T-helper 17 cell (primary cell): ENCODE results near the gene SLC25A27. TPM values are rescaled to one million over a fixed set of nuclear protein-coding genes. Genes with fewer than 3 reads are reported as not detected.

Experiments
- ATAC-seq: fragments of 150-1000 bp; cut with Tn5 transposase; 2 replicates; pipeline ENCODE4 v1.10.0; 2021; ENCODE audit warnings: mild to moderate bottlenecking, moderate library complexity
- DNase-seq, 3 donors: peaks; one replicate each; pipeline versions ENCODE4 v3.0.0 to v3.0.0-alpha.2; 2020 to 2021
- H3K9me3 ChIP-seq: one replicate; pipeline ENCODE4 v1.7.0; 2013; ENCODE audit warnings: low read length, mild to moderate bottlenecking; ENCODE audit not compliant: control insufficient read depth, poor library complexity, severe bottlenecking
- H3K27ac Mint-ChIP-seq: one replicate; pipeline ENCODE4 v1.8.0; 2022; ENCODE audit warnings: mild to moderate bottlenecking, moderate library complexity, mixed read lengths
- H3K27me3 Mint-ChIP-seq: one replicate; pipeline ENCODE4 v1.8.0; 2022; ENCODE audit warnings: mixed read lengths
- H3K36me3 Mint-ChIP-seq: one replicate; pipeline ENCODE4 v1.8.0; 2022; ENCODE audit warnings: low read depth, mixed read lengths
- H3K4me1 Mint-ChIP-seq: one replicate; pipeline ENCODE4 v1.8.0; 2022; ENCODE audit warnings: mild to moderate bottlenecking, mixed read lengths
- H3K4me3 Mint-ChIP-seq: one replicate; pipeline ENCODE4 v1.8.0; 2022; ENCODE audit warnings: mild to moderate bottlenecking, moderate library complexity, mixed read lengths
- total RNA-seq, 4 donors: library from RNA in 2 of 4; stranded (reverse) in 2 of 4; gene quantifications; one replicate each; pipeline ENCODE4 v1.2.3 and lab custom pipeline; 2022 to 2026

SLC25A27 gene, protein sequence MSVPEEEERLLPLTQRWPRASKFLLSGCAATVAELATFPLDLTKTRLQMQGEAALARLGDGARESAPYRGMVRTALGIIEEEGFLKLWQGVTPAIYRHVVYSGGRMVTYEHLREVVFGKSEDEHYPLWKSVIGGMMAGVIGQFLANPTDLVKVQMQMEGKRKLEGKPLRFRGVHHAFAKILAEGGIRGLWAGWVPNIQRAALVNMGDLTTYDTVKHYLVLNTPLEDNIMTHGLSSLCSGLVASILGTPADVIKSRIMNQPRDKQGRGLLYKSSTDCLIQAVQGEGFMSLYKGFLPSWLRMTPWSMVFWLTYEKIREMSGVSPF
- 1 to 10 TPM in 1 of 2 donors, not detected in 1; 1.6 TPM for total RNA-seq
- total RNA-seq (lab: John Stamatoyannopoulos, UW) = 0.35 to 0.38 reads per million in 2 donors

DNA sequence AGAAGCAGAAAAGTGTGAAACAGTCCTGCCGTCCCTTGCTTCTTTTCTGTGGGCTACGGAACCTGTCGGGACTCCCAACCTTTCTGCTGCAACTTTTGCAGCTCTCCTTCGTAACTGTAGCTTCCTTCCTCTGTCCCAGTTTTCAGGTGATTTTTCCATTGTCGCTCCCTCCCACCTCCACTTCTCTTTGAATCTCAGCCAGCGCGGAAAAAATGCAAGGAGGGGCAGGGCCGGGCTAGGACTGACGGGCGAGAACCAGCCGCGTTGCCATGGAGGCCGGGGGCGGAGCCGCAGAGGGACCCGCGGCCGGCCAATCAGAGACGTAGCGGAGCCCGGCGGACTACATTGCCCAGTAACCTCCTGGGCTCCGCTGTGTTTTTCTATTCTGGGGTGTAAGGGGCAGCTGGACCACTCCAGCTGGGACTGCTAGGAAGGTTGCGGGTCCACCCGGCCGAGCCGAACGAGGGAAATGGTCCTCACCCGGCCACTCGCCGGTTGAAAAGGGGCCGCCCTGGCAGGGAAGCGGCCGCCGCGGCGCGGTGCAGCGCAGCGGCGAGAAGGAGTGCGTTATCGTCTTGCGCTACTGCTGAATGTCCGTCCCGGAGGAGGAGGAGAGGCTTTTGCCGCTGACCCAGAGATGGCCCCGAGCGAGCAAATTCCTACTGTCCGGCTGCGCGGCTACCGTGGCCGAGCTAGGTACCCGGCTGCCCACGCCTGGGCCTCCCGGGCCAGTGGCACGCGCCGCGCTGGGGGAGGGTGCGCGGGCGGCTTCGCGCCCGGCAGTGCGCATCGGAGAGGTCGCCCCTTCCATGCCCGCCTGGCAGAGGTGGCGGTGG lies at the start of gene SLC25A27, which contains the start of gene CYP39A1:
SLC25A27 (plus strand) TSS at position 373 of the 836 bp plus-strand sequence; CDS start at position 591, 218 bp downstream.
CYP39A1 (minus strand) TSS at position 216 of the 836 bp plus-strand sequence. CDS start 236 bp downstream, outside the sequence.
- no peaks in the 10 kb centered on the region for H3K9me3 ChIP-seq
- Mint-ChIP-seq H3K4me1 (peaks cover 13% of the 10 kb centered on the region), H3K4me3 (peak within 1 kb of the TSS; percentile 93), H3K27ac (no peak within 1 kb of the TSS), H3K27me3 (peaks cover 50% of the 10 kb centered on the region), H3K36me3 (peaks cover 5% of the 10 kb centered on the region)
- DNase-seq = peak; percentile 38 to 64 (median 44)
- peak; percentile 100 for ATAC-seq

DNA sequence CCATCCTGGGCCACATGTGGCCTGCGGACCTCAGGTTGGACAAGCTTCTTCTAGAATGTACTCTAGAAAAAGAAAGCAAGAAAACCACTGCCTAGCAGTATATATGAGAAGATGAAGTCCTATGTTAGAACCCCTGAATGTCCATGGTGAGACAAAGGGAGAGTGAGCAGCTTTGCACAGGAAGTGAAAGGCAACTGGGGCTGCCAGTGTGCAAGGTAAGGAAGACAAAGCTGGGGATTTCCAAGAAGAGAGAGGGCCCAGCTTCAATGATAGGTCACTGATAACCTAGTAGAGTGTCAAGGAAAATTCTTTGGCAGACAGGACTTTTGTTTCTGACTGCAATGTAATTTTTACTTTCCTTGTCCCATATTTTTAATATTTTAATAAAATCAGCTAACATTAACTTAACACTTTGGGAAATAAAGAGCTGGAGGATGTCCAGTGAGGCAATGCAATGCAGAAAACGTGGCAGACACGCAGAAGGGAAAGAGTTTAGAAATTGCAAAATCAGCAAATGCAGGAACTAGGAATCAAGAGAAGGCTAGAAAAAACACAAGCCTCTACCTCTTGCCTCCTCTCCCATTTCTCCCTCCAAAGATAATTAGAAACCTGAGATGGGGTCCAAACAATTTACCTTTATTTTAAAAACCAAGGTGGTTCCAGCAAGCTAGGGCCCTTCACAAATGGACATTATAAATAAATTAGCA lies 47.5 kb upstream of the SLC25A27 start:
- H3K27me3 Mint-ChIP-seq = peaks cover 23% of the 10 kb centered on the region
- DNase-seq = no peak

DNA sequence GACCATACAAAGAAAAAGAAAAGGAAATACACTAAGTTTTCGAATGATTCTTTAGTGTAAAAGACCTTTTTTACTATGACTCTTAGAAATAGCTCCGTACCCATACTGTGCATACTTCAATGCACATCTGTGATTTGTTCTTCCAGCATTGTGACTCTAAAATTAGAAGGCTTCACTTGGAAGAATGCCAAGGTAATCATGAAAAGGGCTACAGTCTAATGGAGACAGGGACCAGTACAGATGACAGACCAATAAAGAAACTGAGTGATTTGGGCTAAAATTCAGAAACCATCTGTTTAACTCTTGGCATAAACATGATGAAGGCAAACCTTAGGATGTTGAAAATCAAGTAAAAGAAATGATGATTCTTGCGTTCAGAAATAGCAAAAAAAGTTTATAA lies 46.4 kb upstream of the SLC25A27 start:
- Mint-ChIP-seq H3K36me3 (no peaks in the 10 kb centered on the region), H3K4me3 (no peak overlapping the region), H3K4me1 (peaks cover 2% of the 10 kb centered on the region), H3K27ac (no peak overlapping the region), H3K27me3 (peaks cover 19% of the 10 kb centered on the region)
- no peak for ATAC-seq
- H3K9me3 ChIP-seq = no peaks in the 10 kb centered on the region
- DNase-seq = no peak

More for the DNA sequence above, 47.5 kb upstream of the SLC25A27 start:
- no peak for ATAC-seq
- no peaks in the 10 kb centered on the region for H3K9me3 ChIP-seq
- no peaks in the 10 kb centered on the region for H3K36me3 Mint-ChIP-seq
- no peak overlapping the region for H3K4me3 Mint-ChIP-seq
- peaks cover 2% of the 10 kb centered on the region for H3K4me1 Mint-ChIP-seq
- H3K27ac Mint-ChIP-seq = no peak overlapping the region

DNA sequence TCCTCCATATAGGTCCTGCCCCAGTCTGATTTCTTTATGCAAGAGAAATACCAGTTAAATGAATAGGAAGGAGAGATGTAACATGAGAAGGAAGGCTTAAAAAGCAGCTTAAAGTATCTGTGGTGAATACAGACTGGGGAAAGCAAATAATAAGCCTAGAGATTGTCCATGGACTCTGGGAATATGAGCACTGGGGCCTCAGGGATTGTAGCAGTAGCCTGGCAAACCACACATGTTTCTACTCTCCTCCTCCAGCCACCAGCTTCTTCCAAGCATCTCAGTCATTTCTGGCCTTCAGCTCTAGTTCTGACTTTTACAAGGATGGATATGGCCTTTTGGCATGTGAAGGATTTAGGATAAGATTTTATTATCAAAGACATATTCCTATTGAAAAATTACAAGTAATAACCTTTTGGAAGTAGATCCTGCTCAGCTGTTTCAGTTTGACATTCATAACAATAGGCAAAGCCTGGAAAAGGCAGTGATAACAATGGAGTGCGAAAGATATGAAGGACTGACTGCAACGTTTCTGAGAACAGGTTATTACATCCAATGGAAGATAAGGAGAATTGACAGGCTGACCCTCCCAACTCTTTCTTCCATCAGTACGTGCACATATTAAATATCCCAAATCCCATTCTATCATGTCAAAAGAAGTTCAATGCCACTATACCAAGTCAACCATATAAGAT lies 41.8 kb upstream of the SLC25A27 start:
- Mint-ChIP-seq H3K4me3 (no peak overlapping the region), H3K27ac (no peak overlapping the region), H3K4me1 (no peaks in the 10 kb centered on the region), H3K36me3 (no peaks in the 10 kb centered on the region), H3K27me3 (peaks cover 27% of the 10 kb centered on the region)
- DNase-seq (no peak), ATAC-seq (no peak)
- H3K9me3 ChIP-seq = no peaks in the 10 kb centered on the region

DNA sequence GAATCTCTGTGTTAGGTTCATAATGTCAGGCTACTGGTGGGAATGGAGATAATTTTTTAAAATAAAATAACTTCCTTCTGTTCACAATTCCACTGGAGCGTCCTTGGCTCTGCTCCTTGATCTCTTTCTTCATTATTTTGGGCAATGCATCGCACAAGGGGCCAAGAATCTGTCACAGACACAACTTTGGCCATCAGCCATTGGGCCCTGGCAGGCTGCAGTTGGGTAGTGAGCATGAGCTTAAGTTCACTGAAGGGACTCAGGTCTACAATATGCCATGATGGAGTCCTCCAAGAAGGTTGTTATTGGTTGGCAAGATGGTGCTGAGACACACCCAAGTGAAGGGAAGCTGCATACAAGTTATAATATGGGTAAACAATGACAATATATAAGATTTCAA lies 40.1 kb upstream of the SLC25A27 start:
- no peaks in the 10 kb centered on the region for H3K9me3 ChIP-seq
- Mint-ChIP-seq H3K4me1 (no peaks in the 10 kb centered on the region), H3K36me3 (no peaks in the 10 kb centered on the region), H3K27ac (no peak overlapping the region), H3K27me3 (peaks cover 27% of the 10 kb centered on the region), H3K4me3 (no peak overlapping the region)
- no peak for ATAC-seq
- DNase-seq = no peak

DNA sequence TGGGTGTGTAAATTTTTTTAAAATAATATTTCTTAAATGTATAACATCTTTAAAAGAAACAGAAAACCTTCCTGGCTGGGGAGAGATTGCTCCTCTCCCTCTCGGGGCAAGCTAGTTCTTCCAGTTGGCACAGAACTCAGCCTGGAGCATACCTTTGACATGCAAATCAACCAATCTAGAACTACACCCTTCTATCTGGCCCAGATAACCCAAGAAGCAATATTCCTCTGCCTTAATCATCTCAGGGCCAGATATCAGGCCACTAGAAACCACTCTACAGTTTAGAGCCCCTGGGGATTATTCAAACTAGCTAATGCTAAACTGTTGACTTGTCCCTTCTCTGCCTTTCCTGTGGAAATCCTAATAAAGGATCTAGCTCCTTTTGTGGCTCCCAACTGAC lies 34.0 kb upstream of the SLC25A27 start:
- no peak for ATAC-seq
- H3K36me3 Mint-ChIP-seq = no peaks in the 10 kb centered on the region
- no peaks in the 10 kb centered on the region for H3K9me3 ChIP-seq
- H3K4me1 Mint-ChIP-seq = no peaks in the 10 kb centered on the region
- no peak for DNase-seq
- H3K27ac Mint-ChIP-seq = no peak overlapping the region
- peaks cover 22% of the 10 kb centered on the region for H3K27me3 Mint-ChIP-seq
- H3K4me3 Mint-ChIP-seq = no peak overlapping the region

DNA sequence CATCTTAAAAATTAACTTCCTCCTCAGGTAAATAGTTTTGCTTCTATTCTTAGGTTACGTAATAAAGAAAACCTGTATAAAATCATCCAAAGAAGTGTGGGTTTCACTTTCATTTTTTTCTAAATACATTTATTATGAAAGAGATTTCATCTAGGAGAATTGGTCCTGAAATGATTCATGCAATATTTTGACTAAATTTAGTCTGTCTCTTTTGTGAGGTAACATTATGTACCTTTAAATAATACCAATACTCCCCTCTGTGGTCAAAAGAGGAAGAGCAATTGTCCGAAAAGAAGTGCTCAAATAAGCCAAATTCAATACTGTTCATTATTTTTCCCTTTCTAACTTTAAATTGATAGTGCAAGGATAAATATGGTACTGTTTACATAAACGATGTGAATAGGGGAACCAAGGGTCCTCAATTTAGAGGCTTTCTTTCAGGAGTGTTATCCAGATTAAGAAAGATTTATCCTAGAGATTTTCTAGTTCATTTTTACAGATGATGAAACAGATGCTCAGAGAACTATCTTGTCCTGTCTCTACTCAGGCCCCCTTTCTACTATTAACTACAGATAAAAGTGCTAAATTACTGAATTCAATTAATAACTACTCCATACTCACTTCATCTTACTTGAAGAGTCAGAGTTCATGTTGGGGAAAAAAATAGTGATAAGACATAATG lies 26.4 kb upstream of the SLC25A27 start:
- no peak for ATAC-seq
- no peaks in the 10 kb centered on the region for H3K4me1 Mint-ChIP-seq
- DNase-seq = no peak
- no peak overlapping the region for H3K4me3 Mint-ChIP-seq
- H3K27ac Mint-ChIP-seq = peak overlapping the region; percentile 34
- H3K27me3 Mint-ChIP-seq = peaks cover 28% of the 10 kb centered on the region
- H3K36me3 Mint-ChIP-seq = no peaks in the 10 kb centered on the region
- H3K9me3 ChIP-seq = no peaks in the 10 kb centered on the region

DNA sequence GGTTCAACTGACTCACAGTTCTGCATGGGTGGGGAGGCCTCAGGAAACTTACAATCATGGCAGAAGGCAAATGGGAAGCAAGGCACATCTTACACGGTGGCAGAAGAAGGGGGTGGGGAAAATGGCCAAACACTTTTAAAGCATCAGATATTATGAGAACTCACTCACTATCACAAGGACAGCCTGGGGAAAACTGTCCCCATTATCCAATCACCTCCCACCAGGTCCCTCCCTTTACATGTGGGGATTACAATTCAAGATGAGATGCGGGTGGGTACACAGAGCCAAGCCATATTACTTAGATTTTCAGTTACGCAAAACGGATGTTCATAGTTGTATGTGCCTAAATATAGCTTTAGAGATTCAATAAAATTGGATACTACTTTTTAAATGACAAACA lies 25.8 kb upstream of the SLC25A27 start:
- H3K27ac Mint-ChIP-seq = no peak overlapping the region
- H3K4me1 Mint-ChIP-seq = no peaks in the 10 kb centered on the region
- H3K27me3 Mint-ChIP-seq = peaks cover 28% of the 10 kb centered on the region
- ATAC-seq (no peak), DNase-seq (no peak)
- H3K9me3 ChIP-seq = no peaks in the 10 kb centered on the region
- H3K4me3 Mint-ChIP-seq = no peak overlapping the region
- H3K36me3 Mint-ChIP-seq = no peaks in the 10 kb centered on the region

DNA sequence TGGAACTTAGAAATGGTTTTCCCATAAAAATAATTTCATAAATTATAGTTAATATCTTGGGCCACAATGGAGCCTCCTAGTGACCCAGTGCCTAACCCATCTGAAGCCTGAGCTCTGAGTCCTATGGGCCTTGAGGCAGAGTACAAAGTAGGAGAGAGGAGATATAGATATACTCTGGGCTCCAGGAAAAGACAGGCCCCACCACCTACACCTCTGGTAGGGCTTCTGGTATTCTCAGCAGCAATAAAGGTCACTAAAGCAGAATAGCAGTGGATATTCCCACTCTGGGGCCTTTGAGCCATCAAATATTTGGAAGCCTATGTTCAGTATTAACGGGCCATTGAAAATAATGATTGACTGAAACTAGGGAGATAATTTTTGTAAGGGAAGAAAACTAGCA lies 24.3 kb upstream of the SLC25A27 start:
- no peak overlapping the region for H3K27ac Mint-ChIP-seq
- no peak overlapping the region for H3K4me3 Mint-ChIP-seq
- no peaks in the 10 kb centered on the region for H3K4me1 Mint-ChIP-seq
- H3K36me3 Mint-ChIP-seq = no peaks in the 10 kb centered on the region
- DNase-seq (no peak), ATAC-seq (no peak)
- peaks cover 23% of the 10 kb centered on the region for H3K27me3 Mint-ChIP-seq
- H3K9me3 ChIP-seq = no peaks in the 10 kb centered on the region

DNA sequence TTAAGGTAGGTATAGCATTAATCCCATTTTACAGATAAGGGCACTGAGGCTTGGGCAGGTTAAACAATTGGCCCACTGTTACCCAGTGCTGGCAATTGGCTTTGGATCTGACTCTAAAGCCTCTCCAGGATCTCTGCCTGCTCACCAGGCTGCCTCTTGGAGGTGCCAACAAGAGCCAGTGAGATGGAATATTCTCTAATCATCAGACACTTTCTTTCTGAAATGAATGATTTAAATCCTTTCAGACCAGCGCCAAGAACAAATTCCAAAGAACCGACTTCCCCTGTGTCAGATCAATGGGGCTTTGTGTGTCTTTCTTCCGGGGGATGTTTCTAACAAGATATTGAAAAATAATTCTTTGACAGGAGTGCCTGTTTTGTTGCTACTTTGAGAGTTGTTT lies 23.8 kb upstream of the SLC25A27 start:
- H3K4me3 Mint-ChIP-seq = no peak overlapping the region
- H3K4me1 Mint-ChIP-seq = no peaks in the 10 kb centered on the region
- ATAC-seq (no peak), DNase-seq (no peak)
- no peaks in the 10 kb centered on the region for H3K9me3 ChIP-seq
- no peaks in the 10 kb centered on the region for H3K36me3 Mint-ChIP-seq
- H3K27me3 Mint-ChIP-seq = peaks cover 18% of the 10 kb centered on the region
- H3K27ac Mint-ChIP-seq = no peak overlapping the region

DNA sequence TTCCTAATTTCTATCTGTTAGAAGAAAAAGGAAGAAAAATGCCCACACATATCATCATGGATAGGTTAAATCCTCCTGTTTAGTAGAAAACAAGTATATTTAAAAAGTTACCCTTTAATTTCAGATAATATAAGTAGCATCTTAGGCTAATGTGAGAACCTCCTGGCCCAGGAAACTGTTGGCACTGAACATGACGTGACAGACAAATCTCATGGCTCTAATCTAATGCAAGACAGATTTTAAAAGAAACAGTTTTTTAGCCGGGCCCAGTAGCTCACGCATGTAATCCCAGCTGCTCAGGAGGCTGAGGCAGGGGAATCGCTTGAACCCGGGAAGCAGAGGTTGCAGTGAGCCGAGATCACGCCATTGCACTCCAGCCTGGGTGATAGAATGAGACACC lies 23.1 kb upstream of the SLC25A27 start:
- Mint-ChIP-seq H3K36me3 (no peaks in the 10 kb centered on the region), H3K27ac (no peak overlapping the region), H3K27me3 (peaks cover 14% of the 10 kb centered on the region), H3K4me3 (no peak overlapping the region), H3K4me1 (no peaks in the 10 kb centered on the region)
- H3K9me3 ChIP-seq = no peaks in the 10 kb centered on the region
- no peak for DNase-seq
- ATAC-seq = no peak

DNA sequence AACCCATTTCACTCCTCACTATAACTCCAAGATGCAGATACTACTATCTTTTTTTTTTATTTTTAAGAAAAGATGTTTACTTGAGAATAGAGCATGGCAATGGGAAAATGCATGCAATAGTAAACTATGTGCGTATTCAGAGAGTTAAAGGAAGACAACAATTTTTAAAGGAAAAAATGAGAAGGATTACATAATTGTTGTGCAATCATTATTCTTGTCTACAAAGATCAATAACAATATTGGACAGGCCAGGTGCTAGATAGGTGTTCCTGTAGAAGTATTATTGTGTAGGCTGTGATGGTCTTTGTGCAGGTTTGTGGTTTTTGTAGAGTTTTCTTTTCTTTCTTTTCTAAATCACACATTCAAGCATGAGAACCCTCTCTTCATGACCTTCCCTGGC lies 20.7 kb upstream of the SLC25A27 start:
- Mint-ChIP-seq H3K4me1 (no peaks in the 10 kb centered on the region), H3K27me3 (peaks cover 18% of the 10 kb centered on the region), H3K27ac (no peak overlapping the region), H3K4me3 (no peak overlapping the region), H3K36me3 (no peaks in the 10 kb centered on the region)
- no peak for DNase-seq
- no peaks in the 10 kb centered on the region for H3K9me3 ChIP-seq
- ATAC-seq = no peak
